HCT116 (cell line): ENCODE data around the gene LRBA. TPM values are rescaled to one million over a fixed set of nuclear protein-coding genes. Genes with fewer than 3 reads are reported as not detected.

ENCODE experiments used
- ATAC-seq: fragments of 200-7000 bp; cut with Tn5 transposase; 2 replicates; pipeline ENCODE4 v1.9.1; 2020; ENCODE audit warnings: mild to moderate bottlenecking, moderate library complexity
- BruUV-seq: library from RNA; stranded (reverse); fragments of 400-500 nt; replicated peaks from 2 replicates; lab custom pipeline; 2021; lab: Mats Ljungman, UMichigan
- CTCF ChIA-PET: fragments of 300-600 bp; sonication (Branson Sonifier 250); formaldehyde crosslinking; loops from one replicate; lab custom pipeline; 2021; ENCODE audit warnings: antibody characterized with exemption; lab: Charles Lee
- POLR2A ChIA-PET: fragments of 300-600, 350-600 bp; sonication (Branson Sonifier 250); formaldehyde crosslinking; loops from one replicate; lab custom pipeline; 2021; ENCODE audit warnings: antibody characterized with exemption; lab: Charles Lee
- RAD21 ChIA-PET, 2 experiments: fragments of 300-600 bp; sonication (Branson Sonifier 250); formaldehyde crosslinking; loops; one replicate each; lab custom pipeline; 2023; ENCODE audit warnings: low total read pairs in 2 of 2; ENCODE audit not compliant: uncharacterized antibody in 2 of 2, unreplicated experiment in 2 of 2, low non-redundant PET in 1 of 2; lab: Charles Lee
- DNase-seq: peaks from one replicate; pipeline ENCODE4 v3.0.0-alpha.2; 2010; ENCODE audit warnings: low read depth, low spot score
- H2AFZ ChIP-seq: fragments of 200-600 bp; shearing (Covaris generic), sonication (generic); 2 replicates; pipeline ENCODE4 v1.6.1; 2017; ENCODE audit warnings: low read depth, mixed run types, mixed read lengths, antibody characterized with exemption, low read length; ENCODE audit not compliant: poor library complexity, severe bottlenecking
- H3K27ac ChIP-seq: 2 replicates; pipeline ENCODE4 v1.5.1; 2012; ENCODE audit warnings: low read depth, low read length
- H3K27me3 ChIP-seq: fragments of 200-600 bp; sonication (generic); 2 replicates; pipeline ENCODE4 v1.6.1; 2016; ENCODE audit warnings: mixed run types, low read length, mixed read lengths; ENCODE audit not compliant: insufficient read depth
- H3K36me3 ChIP-seq, 2 experiments: fragments of 200-500 bp in 1 of 2; fragments of 200-600 bp in 1 of 2; sonication (Bioruptor generic) in 1 of 2; sonication (generic) in 1 of 2; 2 replicates each; pipeline versions ENCODE4 v1.5.1 to v1.6.1; 2014 to 2016; ENCODE audit warnings: low read length in 2 of 2, inconsistent platforms in 1 of 2, mixed read lengths in 1 of 2, mixed run types in 1 of 2; ENCODE audit not compliant: insufficient read depth in 2 of 2, control insufficient read depth in 1 of 2
- H3K4me1 ChIP-seq, 2 experiments: fragments of 200-600 bp in 1 of 2; sonication (generic) in 1 of 2; 2 replicates each; pipeline versions ENCODE4 v1.5.1 to v1.6.1; 2012 to 2017; ENCODE audit warnings: low read length in 2 of 2, inconsistent platforms in 1 of 2, mild to moderate bottlenecking in 1 of 2, mixed read lengths in 1 of 2, mixed run types in 1 of 2, moderate library complexity in 1 of 2; ENCODE audit not compliant: insufficient read depth in 2 of 2, control insufficient read depth in 1 of 2
- H3K4me2 ChIP-seq: fragments of 200-600 bp; sonication (generic); 2 replicates; pipeline ENCODE4 v1.6.1; 2017; ENCODE audit warnings: mixed run types, low read length, mixed read lengths
- H3K4me3 ChIP-seq, 2 experiments: fragments of 200-600 bp in 1 of 2; sonication (generic) in 1 of 2; replicated peaks in 1 of 2; 2 replicates each; pipeline ENCODE4 v1.5.1; 2011 to 2016; ENCODE audit warnings: low read length in 2 of 2, control low read depth in 1 of 2, low read depth in 1 of 2, mild to moderate bottlenecking in 1 of 2, mixed read lengths in 1 of 2, mixed run types in 1 of 2
- H3K79me2 ChIP-seq: fragments of 200-600 bp; sonication (generic); 2 replicates; pipeline ENCODE4 v1.6.1; 2017; ENCODE audit warnings: mild to moderate bottlenecking, mixed run types, low read length, moderate library complexity, mixed read lengths; ENCODE audit not compliant: insufficient read depth
- H3K9ac ChIP-seq: fragments of 200-600 bp; sonication (generic); 2 replicates; pipeline ENCODE4 v1.6.1; 2016; ENCODE audit warnings: low read length, mixed read lengths
- H3K9me2 ChIP-seq: fragments of 200-600 bp; sonication (generic), shearing (Covaris generic); 2 replicates; pipeline ENCODE4 v1.6.1; 2017; ENCODE audit warnings: mixed run types, mild to moderate bottlenecking, moderate library complexity; ENCODE audit not compliant: insufficient read depth
- H3K9me3 ChIP-seq, 2 experiments: fragments of 200-500 bp in 1 of 2; fragments of 200-600 bp in 1 of 2; sonication (Bioruptor generic) in 1 of 2; sonication (generic) in 1 of 2; 2 replicates each; pipeline ENCODE4 v1.6.1; 2014 to 2017; ENCODE audit warnings: low read length in 2 of 2, mixed read lengths in 2 of 2, inconsistent platforms in 1 of 2, low read depth in 1 of 2, mild to moderate bottlenecking in 1 of 2, mixed run types in 1 of 2, moderate library complexity in 1 of 2; ENCODE audit not compliant: control insufficient read depth in 1 of 2, insufficient read depth in 1 of 2
- H4K20me1 ChIP-seq: fragments of 200-600 bp; sonication (generic), shearing (Covaris generic); 2 replicates; pipeline ENCODE4 v1.6.1; 2017; ENCODE audit warnings: mixed run types, mild to moderate bottlenecking, moderate library complexity; ENCODE audit not compliant: insufficient read depth
- CEBPB ChIP-seq: IDR thresholded peaks from 2 replicates; pipeline ENCODE4 v1.6.1; 2012; ENCODE audit warnings: low read depth
- EGR1 ChIP-seq: IDR thresholded peaks from 2 replicates; pipeline ENCODE4 v1.6.1; 2012; ENCODE audit warnings: low read depth
- ELF1 ChIP-seq: IDR thresholded peaks from 2 replicates; pipeline ENCODE4 v1.6.1; 2012; ENCODE audit warnings: low read depth, borderline replicate concordance
- FOSL1 ChIP-seq: IDR thresholded peaks from 2 replicates; pipeline ENCODE4 v1.6.1; 2012; ENCODE audit warnings: low read depth
- POLR2A ChIP-seq: IDR thresholded peaks from 2 replicates; pipeline ENCODE4 v1.7.0; 2011; ENCODE audit warnings: borderline replicate concordance; ENCODE audit not compliant: insufficient read depth, insufficient read length; ENCODE audit errors: extremely low read depth
- SIN3A ChIP-seq: IDR thresholded peaks from 2 replicates; pipeline ENCODE4 v1.6.1; 2012; ENCODE audit warnings: low read depth
- TCF7L2 ChIP-seq: IDR thresholded peaks from 2 replicates; pipeline ENCODE4 v1.7.0; 2011; ENCODE audit warnings: borderline replicate concordance, inconsistent platforms; ENCODE audit not compliant: insufficient read depth, insufficient read length; ENCODE audit errors: extremely low read depth
- intact Hi-C: fragments of 100-400 bp; cut with micrococcal nuclease; formaldehyde crosslinking; loops from 2 replicates; pipeline ENCODE4 v1.10.0; 2022
- total RNA-seq: library from RNA; stranded (reverse); gene quantifications from one replicate; pipeline ENCODE4 v1.2.1, GENCODE V29; 2021; ENCODE audit not compliant: unreplicated experiment
- TF ChIP-seq, protein P1 (sequence below): IDR thresholded peaks from 2 replicates; pipeline ENCODE4 v1.6.1; 2011; ENCODE audit warnings: mild to moderate bottlenecking, low read length, moderate library complexity; ENCODE audit not compliant: insufficient replicate concordance; ENCODE audit errors: extremely low read depth
- TF ChIP-seq, protein P2 (sequence below): IDR thresholded peaks from 2 replicates; pipeline ENCODE4 v1.6.1; 2012
- TF ChIP-seq, protein P3 (sequence below): IDR thresholded peaks from 2 replicates; pipeline ENCODE4 v1.6.1; 2012; ENCODE audit warnings: low read depth

Gene LRBA
- total RNA-seq, 1 experiment from 2014 or later, result 79.8 TPM

DNA sequence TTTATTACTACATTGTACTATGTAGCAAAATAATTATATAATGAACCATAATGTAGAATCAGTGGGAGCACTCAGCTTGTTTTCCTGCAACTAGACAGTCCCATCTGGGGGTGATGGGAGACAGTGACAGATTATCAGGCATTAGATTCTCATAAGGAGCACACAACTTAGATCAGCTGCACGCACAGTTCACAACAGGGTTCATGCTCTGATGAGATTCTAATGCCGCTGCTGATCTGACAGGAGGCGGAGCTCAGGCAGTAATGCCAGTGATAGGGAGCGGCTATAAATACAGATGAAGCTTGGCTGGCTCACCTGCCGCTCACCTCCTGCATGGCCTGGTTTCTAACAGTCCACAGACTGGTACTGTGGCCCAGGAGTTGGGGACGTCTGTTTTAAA, 233.9 kb downstream of the LRBA start (continued):
- TF ChIP-seq, protein P1, sequence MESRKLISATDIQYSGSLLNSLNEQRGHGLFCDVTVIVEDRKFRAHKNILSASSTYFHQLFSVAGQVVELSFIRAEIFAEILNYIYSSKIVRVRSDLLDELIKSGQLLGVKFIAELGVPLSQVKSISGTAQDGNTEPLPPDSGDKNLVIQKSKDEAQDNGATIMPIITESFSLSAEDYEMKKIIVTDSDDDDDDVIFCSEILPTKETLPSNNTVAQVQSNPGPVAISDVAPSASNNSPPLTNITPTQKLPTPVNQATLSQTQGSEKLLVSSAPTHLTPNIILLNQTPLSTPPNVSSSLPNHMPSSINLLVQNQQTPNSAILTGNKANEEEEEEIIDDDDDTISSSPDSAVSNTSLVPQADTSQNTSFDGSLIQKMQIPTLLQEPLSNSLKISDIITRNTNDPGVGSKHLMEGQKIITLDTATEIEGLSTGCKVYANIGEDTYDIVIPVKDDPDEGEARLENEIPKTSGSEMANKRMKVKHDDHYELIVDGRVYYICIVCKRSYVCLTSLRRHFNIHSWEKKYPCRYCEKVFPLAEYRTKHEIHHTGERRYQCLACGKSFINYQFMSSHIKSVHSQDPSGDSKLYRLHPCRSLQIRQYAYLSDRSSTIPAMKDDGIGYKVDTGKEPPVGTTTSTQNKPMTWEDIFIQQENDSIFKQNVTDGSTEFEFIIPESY, result no peak

DNA sequence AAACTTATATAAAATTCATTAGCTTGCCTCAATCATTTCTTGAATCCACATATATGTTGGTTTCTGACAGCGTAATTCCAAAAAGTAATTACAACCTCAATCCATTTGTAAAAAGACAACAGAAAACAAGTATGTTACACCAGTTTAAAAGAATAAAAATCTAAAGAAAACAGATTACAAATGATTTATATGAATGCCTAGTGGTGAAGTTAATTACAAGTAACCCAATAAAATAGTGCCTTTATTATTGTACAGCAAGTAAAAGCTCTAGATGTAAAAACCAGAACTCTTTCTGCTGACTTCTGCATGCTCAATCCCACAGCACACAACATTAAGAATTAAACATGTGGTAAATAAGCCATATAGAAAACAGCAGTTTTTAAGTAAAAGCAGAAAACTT, 235.4 kb downstream of the LRBA start:
- no peaks in the 10 kb centered on the region for H3K27me3 ChIP-seq
- TF ChIP-seq, protein P2, sequence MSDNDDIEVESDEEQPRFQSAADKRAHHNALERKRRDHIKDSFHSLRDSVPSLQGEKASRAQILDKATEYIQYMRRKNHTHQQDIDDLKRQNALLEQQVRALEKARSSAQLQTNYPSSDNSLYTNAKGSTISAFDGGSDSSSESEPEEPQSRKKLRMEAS, result no peak
- TF ChIP-seq FOSL1 (no peak), POLR2A (no peak), TCF7L2 (no peak), SIN3A (no peak), ELF1 (no peak), EGR1 (no peak), CEBPB (no peak)
- TF ChIP-seq, protein P3, sequence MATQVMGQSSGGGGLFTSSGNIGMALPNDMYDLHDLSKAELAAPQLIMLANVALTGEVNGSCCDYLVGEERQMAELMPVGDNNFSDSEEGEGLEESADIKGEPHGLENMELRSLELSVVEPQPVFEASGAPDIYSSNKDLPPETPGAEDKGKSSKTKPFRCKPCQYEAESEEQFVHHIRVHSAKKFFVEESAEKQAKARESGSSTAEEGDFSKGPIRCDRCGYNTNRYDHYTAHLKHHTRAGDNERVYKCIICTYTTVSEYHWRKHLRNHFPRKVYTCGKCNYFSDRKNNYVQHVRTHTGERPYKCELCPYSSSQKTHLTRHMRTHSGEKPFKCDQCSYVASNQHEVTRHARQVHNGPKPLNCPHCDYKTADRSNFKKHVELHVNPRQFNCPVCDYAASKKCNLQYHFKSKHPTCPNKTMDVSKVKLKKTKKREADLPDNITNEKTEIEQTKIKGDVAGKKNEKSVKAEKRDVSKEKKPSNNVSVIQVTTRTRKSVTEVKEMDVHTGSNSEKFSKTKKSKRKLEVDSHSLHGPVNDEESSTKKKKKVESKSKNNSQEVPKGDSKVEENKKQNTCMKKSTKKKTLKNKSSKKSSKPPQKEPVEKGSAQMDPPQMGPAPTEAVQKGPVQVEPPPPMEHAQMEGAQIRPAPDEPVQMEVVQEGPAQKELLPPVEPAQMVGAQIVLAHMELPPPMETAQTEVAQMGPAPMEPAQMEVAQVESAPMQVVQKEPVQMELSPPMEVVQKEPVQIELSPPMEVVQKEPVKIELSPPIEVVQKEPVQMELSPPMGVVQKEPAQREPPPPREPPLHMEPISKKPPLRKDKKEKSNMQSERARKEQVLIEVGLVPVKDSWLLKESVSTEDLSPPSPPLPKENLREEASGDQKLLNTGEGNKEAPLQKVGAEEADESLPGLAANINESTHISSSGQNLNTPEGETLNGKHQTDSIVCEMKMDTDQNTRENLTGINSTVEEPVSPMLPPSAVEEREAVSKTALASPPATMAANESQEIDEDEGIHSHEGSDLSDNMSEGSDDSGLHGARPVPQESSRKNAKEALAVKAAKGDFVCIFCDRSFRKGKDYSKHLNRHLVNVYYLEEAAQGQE, result no peak
- TF ChIP-seq, all 23 proteins: peak for 0
- H2AFZ ChIP-seq, result no peak overlapping the region
- intact Hi-C loops, result no loop called here
- H3K9ac ChIP-seq, result no peak overlapping the region
- peaks cover 0 to 4% of the 10 kb centered on the region in 2 experiments; a peak in 1 of 4 replicates for H3K4me1 ChIP-seq
- ATAC-seq, result no peak
- H3K9me3 ChIP-seq, result no peaks in the 10 kb centered on the region
- no peaks in the 10 kb centered on the region for H3K36me3 ChIP-seq
- ChIA-PET POLR2A (no interaction called here), RAD21 (no interaction called here), CTCF (no interaction called here)
- H3K4me2 ChIP-seq, result no peak overlapping the region
- H3K79me2 ChIP-seq, result no peaks in the 10 kb centered on the region
- no TSS peak for BruUV-seq
- no peak for DNase-seq
- peaks cover 3% of the 10 kb centered on the region; the same call in 1 of the 2 replicates for H4K20me1 ChIP-seq
- H3K4me3 ChIP-seq, result no peak overlapping the region
- H3K27ac ChIP-seq, result no peak overlapping the region
- no peaks in the 10 kb centered on the region for H3K9me2 ChIP-seq
